Endothelial cell of umbilical vein (primary cell): ENCODE data around the gene KSR1. TPM values are rescaled to one million over a fixed set of nuclear protein-coding genes. Genes with fewer than 3 reads are reported as not detected.

Experiments used
- BruUV-seq: library from RNA; stranded (reverse); fragments of 400-500 nt; replicated peaks from 2 replicates; lab custom pipeline; 2021; lab: Mats Ljungman, UMichigan
- CTCF ChIA-PET: fragments of 300-600, 350-600 bp; sonication (Branson Sonifier 250); formaldehyde crosslinking; loops from one replicate; lab custom pipeline; 2021; ENCODE audit warnings: antibody characterized with exemption, inconsistent platforms; lab: Charles Lee
- POLR2A ChIA-PET: fragments of 300-600, 350-600 bp; sonication (Branson Sonifier 250); formaldehyde crosslinking; loops from one replicate; lab custom pipeline; 2021; ENCODE audit warnings: antibody characterized with exemption, inconsistent platforms; lab: Charles Lee
- DNase-seq: peaks from one replicate; pipeline ENCODE4 v3.0.0-alpha.2; 2011; ENCODE audit warnings: low read depth, low spot score
- FAIRE-seq: peaks from 2 replicates; lab custom pipeline; 2011; peaks lifted over from hg19 to GRCh38; lab: Jason Lieb, UNC
- H2AFZ ChIP-seq: 2 replicates; pipeline ENCODE4 v1.6.0; 2012; ENCODE audit warnings: low read depth, low read length, control low read depth, inconsistent platforms
- H3K27ac ChIP-seq: 2 replicates; pipeline ENCODE4 v1.5.1; 2011; ENCODE audit warnings: low read depth, mild to moderate bottlenecking, control low read depth, low read length, moderate library complexity; ENCODE audit not compliant: insufficient read depth
- H3K27me3 ChIP-seq, 2 experiments: 2 replicates each; pipeline versions ENCODE4 v1.6.0 to v1.6.1; 2011; ENCODE audit warnings: low read length in 2 of 2, mixed read lengths in 1 of 2; ENCODE audit not compliant: control insufficient read depth in 2 of 2, insufficient read depth in 2 of 2
- H3K36me3 ChIP-seq, 2 experiments: 2 replicates in 1 of 2; 3 replicates in 1 of 2; pipeline ENCODE4 v1.5.1; 2011; ENCODE audit warnings: low read length in 2 of 2, mild to moderate bottlenecking in 1 of 2, moderate library complexity in 1 of 2; ENCODE audit not compliant: control insufficient read depth in 2 of 2, insufficient read depth in 2 of 2; ENCODE audit errors: extremely low read depth in 1 of 2
- H3K4me1 ChIP-seq: 3 replicates; pipeline ENCODE4 v1.5.1; 2011; ENCODE audit warnings: mild to moderate bottlenecking, low read length; ENCODE audit not compliant: control insufficient read depth, insufficient read depth; ENCODE audit errors: extremely low read depth
- H3K4me2 ChIP-seq: 2 replicates; pipeline ENCODE4 v1.6.1; 2011; ENCODE audit warnings: low read length, control low read depth, mixed read lengths; ENCODE audit not compliant: insufficient read depth
- H3K4me3 ChIP-seq, 3 experiments: fragments of 200-600 bp in 1 of 3; sonication (generic), shearing (Covaris generic) in 1 of 3; replicated peaks in 1 of 3; 2 replicates each; pipeline ENCODE4 v1.5.1; 2011 to 2016; ENCODE audit warnings: control low read depth in 3 of 3, low read length in 3 of 3, mild to moderate bottlenecking in 2 of 3, inconsistent platforms in 1 of 3, low read depth in 1 of 3, moderate library complexity in 1 of 3; ENCODE audit not compliant: insufficient read depth in 1 of 3
- H3K79me2 ChIP-seq: 2 replicates; pipeline ENCODE4 v1.6.0; 2012; ENCODE audit warnings: low read length, inconsistent platforms; ENCODE audit not compliant: control insufficient read depth, insufficient read depth
- H3K9ac ChIP-seq: replicated peaks from 2 replicates; pipeline ENCODE3; 2011; ENCODE audit warnings: low read length, control low read depth; ENCODE audit not compliant: insufficient read depth; ENCODE audit errors: extremely low read depth
- H3K9me1 ChIP-seq: replicated peaks from 3 replicates; pipeline ENCODE4 v1.6.0; 2011; ENCODE audit warnings: mild to moderate bottlenecking, low read length; ENCODE audit not compliant: control insufficient read depth, insufficient read depth; ENCODE audit errors: extremely low read depth
- H3K9me3 ChIP-seq: replicated peaks from 2 replicates; pipeline ENCODE4 v1.5.1; 2012; ENCODE audit warnings: low read length, inconsistent platforms; ENCODE audit not compliant: control insufficient read depth, insufficient read depth
- H4K20me1 ChIP-seq: replicated peaks from 2 replicates; pipeline ENCODE3; 2011; ENCODE audit warnings: mild to moderate bottlenecking, low read length; ENCODE audit not compliant: control insufficient read depth, insufficient read depth; ENCODE audit errors: extremely low read depth
- EZH2 ChIP-seq: IDR thresholded peaks from 2 replicates; pipeline ENCODE4 v1.6.1; 2012; ENCODE audit warnings: borderline replicate concordance, low read depth, mild to moderate bottlenecking, moderate library complexity, low read length, inconsistent platforms; ENCODE audit not compliant: severe bottlenecking
- FOS ChIP-seq: IDR thresholded peaks from 2 replicates; pipeline ENCODE4 v1.6.1; 2011; ENCODE audit warnings: mild to moderate bottlenecking, low read length, moderate library complexity, borderline replicate concordance; ENCODE audit not compliant: insufficient read depth
- GATA2 ChIP-seq: IDR thresholded peaks from 2 replicates; pipeline ENCODE4 v1.7.0; 2011; ENCODE audit warnings: low read depth, mild to moderate bottlenecking, moderate library complexity, mixed read lengths, low read length; ENCODE audit not compliant: insufficient read length, insufficient read depth
- JUN ChIP-seq: IDR thresholded peaks from 2 replicates; pipeline ENCODE4 v1.6.1; 2011; ENCODE audit warnings: borderline replicate concordance, low read depth; ENCODE audit not compliant: insufficient read length, insufficient read depth
- MYC ChIP-seq: IDR thresholded peaks from one replicate; pipeline ENCODE4 v1.6.1; 2011; ENCODE audit warnings: mild to moderate bottlenecking, low read depth, low read length
- POLR2A ChIP-seq: IDR thresholded peaks from 2 replicates; pipeline ENCODE4 v1.6.1; 2012; ENCODE audit warnings: low read depth, mild to moderate bottlenecking, control low read depth, low read length
- POLR2AphosphoS5 ChIP-seq: IDR thresholded peaks from 2 replicates; pipeline ENCODE4 v1.6.1; 2012; ENCODE audit warnings: low read depth, mild to moderate bottlenecking, control low read depth, low read length, moderate library complexity; ENCODE audit not compliant: insufficient read depth
- dilution Hi-C: fragments of 300-500 bp; cut with MboI; formaldehyde crosslinking; loops from one replicate; pipeline ENCODE4 v1.15.0; 2019; ENCODE audit warnings: low sequenced_read_pairs; ENCODE audit not compliant: extremely low pct_ligation_motif_present
- intact Hi-C: fragments of 100-400 bp; cut with micrococcal nuclease; formaldehyde crosslinking; loops from one replicate; pipeline ENCODE4 v1.10.0; 2022
- polyA plus RNA-seq, 4 experiments: library from polyadenylated mRNA; depleted of rRNA in 3 of 4; stranded (reverse) in 3 of 4; unstranded in 1 of 4; fragments of >200 nt; gene quantifications; 2 replicates each; pipeline versions ENCODE4 v1.2.1 to v1.2.3, GENCODE V29; 2011 to 2012; ENCODE audit warnings: missing spikeins in 1 of 4
- total RNA-seq: library from RNA; stranded (reverse); gene quantifications from 2 replicates; pipeline ENCODE4 v1.2.3, GENCODE V29; 2021
- TF ChIP-seq, protein P1 (sequence below): IDR thresholded peaks from 2 replicates; pipeline ENCODE4 v1.6.1; 2011; ENCODE audit not compliant: insufficient read depth, insufficient read length
- TF ChIP-seq, protein P2 (sequence below), 2 donors: IDR thresholded peaks; 1 replicate in 1 of 2; 2 replicates in 1 of 2; pipeline ENCODE4 v1.5.1; 2011; ENCODE audit warnings: low read length in 2 of 2, mild to moderate bottlenecking in 2 of 2, moderate library complexity in 2 of 2, control low read depth in 1 of 2, inconsistent platforms in 1 of 2, low read depth in 1 of 2; ENCODE audit not compliant: insufficient read depth in 1 of 2; ENCODE audit errors: extremely low read depth in 1 of 2

Gene KSR1
- total and polyA plus RNA-seq, 2 donors (not counting 3 experiments of a cell fraction or from before 2014, with no cell fraction given): 35.4 to 80.2 TPM

DNA sequence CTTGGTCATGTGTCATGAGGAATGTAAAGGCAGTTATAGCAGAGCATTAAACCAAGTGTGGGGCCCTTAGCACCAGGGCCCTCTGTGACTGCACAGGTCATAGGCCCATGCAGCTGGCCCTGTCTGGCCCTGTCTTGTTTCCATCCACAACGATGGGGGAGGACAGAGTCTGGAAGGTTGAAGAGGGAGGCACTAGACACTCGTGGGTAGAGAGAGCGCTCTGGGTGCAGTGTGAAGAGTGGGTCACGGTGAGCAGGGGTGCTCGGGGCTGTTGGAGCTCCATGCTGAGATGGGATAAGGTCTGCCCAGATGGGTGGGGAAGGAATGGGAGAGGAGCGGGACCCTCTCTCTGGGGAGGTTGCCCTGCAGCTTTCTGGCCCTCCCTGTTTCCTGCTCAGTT lies 12.8 kb upstream of the KSR1 start:
- CTCF ChIA-PET: interaction anchor here (1.3 kb wide), 2 partner anchors 11 to 156 kb away, joined by 3 read pairs; no protein-coding TSS in a partner anchor

More for the DNA sequence above, 12.8 kb upstream of the KSR1 start:
- FAIRE-seq (no peak), DNase-seq (no peak)
- H3K27me3 ChIP-seq: no peaks in the 10 kb centered on the region
- intact Hi-C loops: no loop called here
- no peaks in the 10 kb centered on the region for H3K9me1 ChIP-seq
- no peak overlapping the region for H3K4me2 ChIP-seq
- peaks cover 23% of the 10 kb centered on the region for H3K4me1 ChIP-seq
- no peaks in the 10 kb centered on the region for H3K79me2 ChIP-seq
- H3K4me3 ChIP-seq: no peak overlapping the region
- dilution Hi-C loops: loop anchor here (25.0 kb wide), 1 partner anchor 119 kb away; no protein-coding TSS in a partner anchor
- TF ChIP-seq EZH2 (no peak), POLR2A (no peak), GATA2 (no peak), FOS (no peak), MYC (no peak), JUN (no peak), POLR2AphosphoS5 (no peak)
- TF ChIP-seq, protein P1, sequence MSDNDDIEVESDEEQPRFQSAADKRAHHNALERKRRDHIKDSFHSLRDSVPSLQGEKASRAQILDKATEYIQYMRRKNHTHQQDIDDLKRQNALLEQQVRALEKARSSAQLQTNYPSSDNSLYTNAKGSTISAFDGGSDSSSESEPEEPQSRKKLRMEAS: no peak
- TF ChIP-seq, protein P2, sequence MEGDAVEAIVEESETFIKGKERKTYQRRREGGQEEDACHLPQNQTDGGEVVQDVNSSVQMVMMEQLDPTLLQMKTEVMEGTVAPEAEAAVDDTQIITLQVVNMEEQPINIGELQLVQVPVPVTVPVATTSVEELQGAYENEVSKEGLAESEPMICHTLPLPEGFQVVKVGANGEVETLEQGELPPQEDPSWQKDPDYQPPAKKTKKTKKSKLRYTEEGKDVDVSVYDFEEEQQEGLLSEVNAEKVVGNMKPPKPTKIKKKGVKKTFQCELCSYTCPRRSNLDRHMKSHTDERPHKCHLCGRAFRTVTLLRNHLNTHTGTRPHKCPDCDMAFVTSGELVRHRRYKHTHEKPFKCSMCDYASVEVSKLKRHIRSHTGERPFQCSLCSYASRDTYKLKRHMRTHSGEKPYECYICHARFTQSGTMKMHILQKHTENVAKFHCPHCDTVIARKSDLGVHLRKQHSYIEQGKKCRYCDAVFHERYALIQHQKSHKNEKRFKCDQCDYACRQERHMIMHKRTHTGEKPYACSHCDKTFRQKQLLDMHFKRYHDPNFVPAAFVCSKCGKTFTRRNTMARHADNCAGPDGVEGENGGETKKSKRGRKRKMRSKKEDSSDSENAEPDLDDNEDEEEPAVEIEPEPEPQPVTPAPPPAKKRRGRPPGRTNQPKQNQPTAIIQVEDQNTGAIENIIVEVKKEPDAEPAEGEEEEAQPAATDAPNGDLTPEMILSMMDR (IDR thresholded peaks at IDR 0.05; ENCODE audit: extremely low read depth in 1 of 2, insufficient read depth in 1 of 2, low read depth in 1 of 2, low read length in 2 of 2): no peak
- no peak overlapping the region for H2AFZ ChIP-seq
- H3K36me3 ChIP-seq: no peaks in the 10 kb centered on the region
- H3K9ac ChIP-seq: no peak overlapping the region
- no peaks in the 10 kb centered on the region for H3K9me3 ChIP-seq
- H3K27ac ChIP-seq: no peak overlapping the region
- no peaks in the 10 kb centered on the region for H4K20me1 ChIP-seq
- POLR2A ChIA-PET: no interaction called here
- BruUV-seq: no TSS peak
